ENCODE measurements around the gene LIN37. TPM values are rescaled to one million over a fixed set of nuclear protein-coding genes. Genes with fewer than 3 reads are reported as not detected.

The LIN37 gene
- total and polyA plus RNA-seq, 2 of the 13 experiments (the other 11 are each of a cell fraction or from before 2014, with no cell fraction given) = 6.3 to 8.7 TPM

- TF ChIP-seq SRSF1 (optimal IDR thresholded peaks at IDR 0.05; ENCODE audit: low read depth, low read length) (no peak), FOXC1 (CRISPR knock-in tag; IDR thresholded peaks at IDR 0.05; ENCODE audit: borderline replicate concordance) (no peak), NONO (IDR thresholded peaks at IDR 0.05) (no peak), NONO (CRISPR knock-in tag; conservative IDR thresholded peaks at IDR 0.05) (no peak), ZNF879 (CRISPR knock-in tag; IDR thresholded peaks at IDR 0.05) (no peak), ATF6 (CRISPR knock-in tag; conservative IDR thresholded peaks at IDR 0.05) (no peak), ELF1 (CRISPR knock-in tag; IDR thresholded peaks at IDR 0.05) (no peak; the same call in 1 of the 2 replicates), RERE (CRISPR knock-in tag; IDR thresholded peaks at IDR 0.05; ENCODE audit: low read depth) (no peak), ZNF883 (CRISPR knock-in tag; IDR thresholded peaks at IDR 0.05; ENCODE audit: not compliant biosample characterization) (no peak), ZNF317 (CRISPR knock-in tag; IDR thresholded peaks at IDR 0.05) (no peak), MBNL3 (CRISPR knock-in tag; conservative IDR thresholded peaks at IDR 0.05) (no peak), NFAT5 (CRISPR knock-in tag; IDR thresholded peaks at IDR 0.05) (no peak), ZNF530 (CRISPR knock-in tag; IDR thresholded peaks at IDR 0.05; ENCODE audit: low read depth) (no peak), NFKBIZ (CRISPR knock-in tag; IDR thresholded peaks at IDR 0.05) (no peak), ZNF770 (CRISPR knock-in tag; IDR thresholded peaks at IDR 0.05) (no peak)
These were observed 30.6 kb upstream of the LIN37 start, which contains the start of gene KMT2B (continued) for GRCh38 chr19:35717665-35718344.
